GM12892 (cell line): ENCODE results near the gene CTDP1.

ENCODE experiments used
- DNase-seq: peaks from one replicate; pipeline ENCODE4 v3.0.0; 2011; ENCODE audit not compliant: insufficient read length
- FAIRE-seq: peaks from 2 replicates; lab custom pipeline; 2011; peaks lifted over from hg19 to GRCh38; lab: Jason Lieb, UNC
- POLR2A ChIP-seq: IDR thresholded peaks from 2 replicates; pipeline ENCODE4 v1.6.1; 2011; ENCODE audit warnings: low read depth, low read length, control low read depth
- POLR2AphosphoS5 ChIP-seq: IDR thresholded peaks from 2 replicates; pipeline ENCODE4 v1.6.1; 2011; ENCODE audit warnings: low read depth, low read length, control low read depth
- TAF1 ChIP-seq: IDR thresholded peaks from 2 replicates; pipeline ENCODE4 v1.6.1; 2011; ENCODE audit warnings: low read depth, mild to moderate bottlenecking, control low read depth, low read length, borderline replicate concordance

The CTDP1 gene

GRCh38 chr18:79677840-79678239 is 1.8 kb upstream of the CTDP1 start:
- DNase-seq (no peak), FAIRE-seq (no peak)
- TF ChIP-seq TAF1, result no peak
- TF ChIP-seq POLR2AphosphoS5, result no peak
- TF ChIP-seq POLR2A, result no peak

GRCh38 chr18:79678665-79679551 is 695 bp upstream of the CTDP1 start:
- TF ChIP-seq POLR2AphosphoS5 (no peak; the same call in 1 of the 2 replicates), POLR2A (peak; percentile 50; the same call in 1 of the 2 replicates)
- FAIRE-seq (peak; percentile 100), DNase-seq (peak; percentile 96)

- DNase-seq (no peak), FAIRE-seq (peak; percentile 57)
These were observed 687 bp downstream of the CTDP1 start for GRCh38 chr18:79680100-79680879.

DNA sequence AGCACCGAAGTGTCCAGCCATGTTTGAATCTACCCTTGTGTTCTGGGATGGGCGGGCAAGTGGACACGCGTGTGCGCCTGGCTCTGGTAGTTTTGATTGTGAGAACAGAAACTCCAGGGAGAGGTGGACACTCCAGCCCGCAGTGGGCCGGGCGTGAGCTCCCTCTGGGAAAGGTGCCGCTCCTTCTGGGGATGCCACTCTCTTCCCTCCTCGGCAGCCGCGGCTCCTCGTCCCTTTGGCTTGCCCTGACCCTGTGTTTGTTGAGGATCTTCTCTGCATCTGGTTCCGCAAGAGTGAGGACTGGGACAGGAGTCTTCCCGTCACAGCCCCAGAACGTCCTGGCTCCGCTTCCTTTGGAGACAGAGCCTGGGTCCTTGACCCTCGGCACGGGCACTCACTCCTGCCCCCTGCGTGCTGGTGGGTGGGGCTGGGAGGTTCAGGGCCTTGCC is 1.3 kb downstream of the CTDP1 start:
- DNase-seq (no peak), FAIRE-seq (no peak)
- no peak for TF ChIP-seq TAF1
- no peak for TF ChIP-seq POLR2AphosphoS5
- no peak for TF ChIP-seq POLR2A

More at GRCh38 chr18:79680100-79680879, 687 bp downstream of the CTDP1 start:
- no peak for TF ChIP-seq TAF1
- no peak for TF ChIP-seq POLR2A
- TF ChIP-seq POLR2AphosphoS5, result no peak

DNA sequence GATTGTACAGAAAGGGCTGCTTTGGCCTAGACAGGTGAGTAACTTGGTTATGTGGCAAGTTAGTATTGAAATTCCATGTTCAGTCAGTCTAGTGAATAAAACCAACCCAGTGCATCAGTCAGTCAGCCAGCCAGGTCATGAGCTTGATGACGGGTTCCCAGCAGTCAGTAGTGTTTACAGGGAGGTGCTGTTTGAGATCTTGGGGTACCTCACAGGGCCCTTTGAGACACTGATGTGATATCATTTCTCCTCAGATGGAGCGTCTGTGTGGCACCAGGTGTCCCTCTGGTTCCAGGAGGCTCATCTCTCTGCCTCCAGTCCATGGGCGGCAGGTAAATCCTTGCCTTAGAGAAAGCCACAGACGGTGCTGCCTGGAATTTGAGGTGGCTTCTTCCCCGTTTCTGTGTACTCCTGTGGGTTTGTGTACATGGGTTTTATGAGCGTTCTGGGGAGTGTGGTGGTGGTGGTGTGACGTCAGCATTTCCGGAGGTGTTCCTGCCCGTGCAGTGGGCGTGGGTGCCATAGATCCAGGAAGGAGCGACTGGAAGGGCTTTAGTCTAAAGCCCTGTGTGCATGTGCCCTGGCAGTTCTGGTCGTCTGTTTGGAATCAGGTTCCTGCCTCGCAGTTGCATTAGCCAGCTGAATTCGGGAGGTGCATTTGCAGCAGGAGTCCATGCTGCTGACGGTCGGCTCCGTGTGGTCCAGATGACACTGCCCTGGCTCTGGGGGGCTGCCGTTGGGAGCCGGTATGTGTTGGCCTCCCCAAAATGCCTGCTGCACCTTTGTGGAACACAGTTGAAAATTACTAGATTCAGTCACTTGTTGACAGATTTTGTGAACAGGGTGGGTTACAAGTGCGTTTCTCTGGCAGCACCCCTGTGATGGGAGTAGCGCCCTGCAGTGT is 2.1 kb downstream of the CTDP1 start:
- TF ChIP-seq TAF1 (no peak), POLR2AphosphoS5 (no peak), POLR2A (no peak)
- no peak for DNase-seq
- no peak for FAIRE-seq

DNA sequence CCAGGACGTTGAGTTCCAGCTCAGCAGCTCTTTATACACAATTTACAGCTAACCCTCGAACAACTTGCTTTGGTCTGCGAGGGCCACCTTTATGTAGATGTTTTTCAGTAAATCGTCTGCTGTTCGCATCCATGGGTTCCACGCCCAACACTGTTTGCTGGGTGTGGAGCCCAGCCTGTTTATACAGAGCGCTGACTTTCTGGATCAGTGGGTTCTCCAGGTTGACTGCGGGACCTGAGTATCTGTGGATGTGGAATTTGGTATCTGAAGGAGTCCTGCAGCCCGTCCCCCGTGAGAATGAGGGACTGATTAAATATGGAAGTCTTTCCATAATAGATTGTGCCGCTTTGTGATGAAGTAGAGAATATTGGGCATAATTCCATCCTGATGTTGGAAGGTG is 2.9 kb downstream of the CTDP1 start:
- TF ChIP-seq POLR2AphosphoS5 (no peak), TAF1 (no peak), POLR2A (no peak)
- no peak for FAIRE-seq
- no peak for DNase-seq

DNA sequence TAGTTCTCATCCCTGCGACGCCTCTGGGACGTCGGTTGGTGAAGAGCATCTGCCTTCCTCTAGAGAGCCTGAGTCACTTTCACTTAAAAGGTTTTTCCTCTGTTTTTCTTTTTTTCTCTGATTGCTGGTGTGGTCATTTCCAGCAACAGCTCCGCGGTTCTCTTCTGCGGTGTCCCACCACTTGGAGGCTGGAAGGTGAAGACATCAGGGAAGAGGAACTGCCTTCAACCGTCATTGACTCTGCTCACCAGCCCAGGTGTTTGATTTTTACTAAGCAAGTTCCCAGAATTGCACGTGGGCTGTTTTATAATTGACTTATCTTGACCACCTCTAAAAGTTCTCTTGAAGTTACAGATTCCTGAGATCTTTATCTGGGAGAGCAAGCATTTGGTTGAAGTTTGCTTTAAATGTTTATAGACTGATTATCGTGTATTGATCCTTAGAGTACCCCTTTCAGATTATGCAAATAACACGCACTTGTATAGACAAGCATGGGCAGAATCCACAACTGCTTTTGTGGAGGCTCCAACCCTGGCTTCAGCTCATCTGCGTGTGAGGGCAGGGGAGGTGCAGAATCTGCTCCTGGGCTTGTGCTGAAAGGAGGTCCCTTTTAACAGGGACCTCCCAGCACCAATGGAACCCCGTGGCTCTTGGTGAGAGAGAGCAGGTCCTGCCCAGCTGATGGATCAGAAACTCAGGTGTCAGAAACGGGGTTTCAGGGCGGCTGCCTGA is 3.5 kb downstream of the CTDP1 start:
- no peak for FAIRE-seq
- no peak for DNase-seq
- TF ChIP-seq POLR2A (no peak), TAF1 (no peak), POLR2AphosphoS5 (no peak)

DNA sequence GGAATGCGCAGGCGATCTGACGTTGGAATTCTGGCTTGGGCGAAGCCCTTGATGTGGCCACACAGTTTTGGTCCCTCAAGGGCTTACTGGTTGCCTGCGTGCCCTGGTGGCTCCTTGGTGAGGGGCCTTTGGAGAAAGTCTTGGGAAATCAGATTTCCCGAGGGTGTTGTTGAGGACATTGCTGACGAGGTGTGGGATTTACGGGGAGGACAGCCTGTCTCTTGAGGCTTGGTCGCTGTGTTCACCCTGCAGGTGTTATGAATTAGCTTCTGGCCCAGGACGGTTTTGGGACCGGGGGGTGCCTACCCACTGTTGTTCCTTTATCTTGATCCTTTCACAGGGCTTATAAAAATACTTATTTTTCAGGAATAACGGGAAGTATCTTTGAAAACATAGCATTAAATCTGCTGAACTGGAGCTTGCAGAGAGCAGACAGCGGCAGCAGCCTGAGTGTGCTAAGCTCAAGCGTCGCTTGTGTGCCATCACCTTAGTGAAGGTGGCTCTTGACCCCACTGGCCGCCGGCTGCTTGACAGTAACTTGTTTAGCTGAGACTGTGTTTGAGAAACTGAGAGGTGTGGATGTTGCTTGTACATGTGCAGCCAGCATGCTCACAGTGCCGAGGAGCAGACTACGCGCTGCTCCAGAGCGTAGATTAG is 4.2 kb downstream of the CTDP1 start:
- DNase-seq (no peak), FAIRE-seq (no peak)
- TF ChIP-seq POLR2AphosphoS5 (no peak), POLR2A (no peak), TAF1 (no peak)

DNA sequence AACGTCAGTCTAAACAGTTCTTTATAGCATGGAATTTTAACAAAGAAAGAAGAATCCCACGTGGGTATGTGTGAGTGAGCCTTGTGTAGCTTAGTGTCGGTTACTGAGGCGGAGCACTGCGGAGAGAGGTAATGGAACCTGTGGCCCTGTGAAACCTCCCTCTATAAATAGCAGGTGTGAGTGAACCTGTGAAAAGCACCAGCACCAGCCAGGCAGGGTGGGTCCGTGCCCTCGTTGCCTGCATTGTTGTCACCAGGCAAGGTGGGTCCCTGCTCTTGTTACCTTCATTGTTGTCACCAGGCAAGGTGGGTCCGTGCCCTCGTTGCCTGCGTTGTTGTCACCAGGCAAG is 4.7 kb downstream of the CTDP1 start:
- no peak for FAIRE-seq
- TF ChIP-seq TAF1 (no peak), POLR2AphosphoS5 (no peak), POLR2A (no peak)
- DNase-seq, result no peak

GRCh38 chr18:79684787-79685186 is 5.2 kb downstream of the CTDP1 start:
- FAIRE-seq (peak; percentile 40), DNase-seq (no peak)
- no peak for TF ChIP-seq POLR2A
- TF ChIP-seq POLR2AphosphoS5, result no peak
- TF ChIP-seq TAF1, result no peak

DNA sequence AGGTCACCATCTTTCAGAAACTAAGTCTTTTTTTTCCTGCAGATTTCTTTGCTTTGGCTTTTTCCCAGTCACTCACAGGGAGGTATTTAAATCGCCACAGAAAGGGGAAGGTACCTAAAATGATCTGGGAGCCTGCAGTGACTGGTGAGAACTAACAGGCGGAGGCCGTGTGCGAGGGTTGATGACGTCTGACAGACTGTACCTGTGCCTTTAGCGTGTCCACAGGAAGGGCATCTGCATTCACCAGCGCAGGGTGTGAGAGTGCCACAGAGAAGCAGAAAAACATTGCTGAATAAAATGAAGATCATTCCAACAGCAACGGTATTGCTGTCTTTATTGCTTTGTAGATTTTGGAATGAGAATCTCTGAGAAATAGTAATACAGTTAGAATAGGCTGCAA is 5.7 kb downstream of the CTDP1 start:
- DNase-seq (no peak), FAIRE-seq (no peak)
- TF ChIP-seq TAF1 (no peak), POLR2A (no peak), POLR2AphosphoS5 (no peak)
